H1 (cell line): ENCODE measurements around the gene NRXN3.

Experiments
- CEBPB ChIP-seq: IDR thresholded peaks from 2 replicates; pipeline ENCODE4 v1.6.1; 2012; ENCODE audit warnings: low read depth, low read length
- KDM5A ChIP-seq: fragments of 200-600 bp; IDR thresholded peaks from 2 replicates; pipeline ENCODE4 v1.7.1; 2012; ENCODE audit warnings: mild to moderate bottlenecking, low read length, inconsistent platforms, mixed read lengths
- POLR2AphosphoS5 ChIP-seq: IDR thresholded peaks from 2 replicates; pipeline ENCODE4 v1.6.1; 2011; ENCODE audit warnings: low read depth, low read length

DNA sequence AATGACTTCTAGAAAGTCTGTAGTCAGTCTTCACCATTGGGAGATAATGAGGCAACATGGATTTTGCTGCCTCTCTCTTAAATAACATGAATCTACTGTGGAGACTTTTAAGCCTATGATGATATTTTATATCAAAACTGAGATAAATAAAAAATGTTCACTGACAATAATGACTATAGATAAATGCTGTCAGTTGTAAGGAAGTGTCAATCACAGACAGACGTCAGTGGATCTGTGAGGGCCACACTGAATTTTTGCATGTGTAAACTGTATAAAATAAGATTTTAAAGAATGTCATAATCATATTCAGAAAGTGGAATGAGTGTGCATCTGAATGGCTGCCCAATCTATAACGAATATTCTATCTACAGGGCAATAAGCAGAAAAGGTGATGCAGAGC, 364.0 kb downstream of the NRXN3 start:
- TF ChIP-seq KDM5A (no peak), CEBPB (no peak), POLR2AphosphoS5 (no peak)
